Myocyte (in vitro differentiated cells): Measurements from ENCODE around the gene HSPG2. TPM values are rescaled to one million over a fixed set of nuclear protein-coding genes. Genes with fewer than 3 reads are reported as not detected.
A peak's percentile ranks its signal among the peaks of the same experiment; 100 is the strongest.

ENCODE experiments used
- DNase-seq: peaks from one replicate; pipeline ENCODE4 v3.0.0-alpha.2; 2012; ENCODE audit warnings: low read depth
- total RNA-seq: library from RNA; depleted of rRNA; stranded (reverse); fragments of >200 nt; gene quantifications from 2 replicates; pipeline ENCODE4 v1.2.3, GENCODE V29; 2014

Gene HSPG2
- total RNA-seq, 1 donor from 2014 or later, result 221 TPM

GRCh38 chr1:21884456-21885235, 52.5 kb downstream of the HSPG2 start:
- DNase-seq, result no peak

DNA sequence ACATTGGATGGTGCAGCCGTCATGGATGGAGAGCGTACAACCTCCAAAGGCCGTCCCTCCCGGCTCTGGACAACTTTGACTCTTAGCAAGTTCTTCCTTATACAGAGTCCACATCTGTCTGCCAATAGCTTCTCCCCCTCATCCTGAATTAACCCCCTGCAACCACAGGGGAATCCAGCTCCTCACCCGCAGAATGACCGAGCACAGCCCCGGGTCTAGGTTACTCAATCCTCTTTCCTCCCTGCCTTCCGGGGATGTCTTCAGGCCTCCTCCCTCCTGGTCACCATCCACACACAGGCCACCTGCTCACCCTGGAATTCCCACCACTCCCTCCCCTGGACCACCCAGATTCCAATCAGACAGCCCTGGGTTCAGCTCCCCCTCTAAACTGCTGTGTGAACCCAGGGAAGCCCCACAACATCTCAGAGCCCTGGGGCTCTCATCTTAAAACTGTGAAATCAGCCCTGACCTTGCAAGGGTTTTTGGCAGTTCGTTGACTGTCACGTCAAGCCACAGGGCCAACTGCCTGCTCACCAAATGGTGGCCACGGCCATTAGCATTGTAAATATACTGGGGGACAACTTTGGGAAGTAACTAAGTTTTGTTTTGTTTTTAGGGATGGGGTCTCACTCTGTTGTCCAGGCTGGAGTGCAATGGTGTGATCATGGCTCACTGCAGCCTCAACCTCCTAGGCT, 54.2 kb downstream of the HSPG2 start:
- no peak for DNase-seq

DNA sequence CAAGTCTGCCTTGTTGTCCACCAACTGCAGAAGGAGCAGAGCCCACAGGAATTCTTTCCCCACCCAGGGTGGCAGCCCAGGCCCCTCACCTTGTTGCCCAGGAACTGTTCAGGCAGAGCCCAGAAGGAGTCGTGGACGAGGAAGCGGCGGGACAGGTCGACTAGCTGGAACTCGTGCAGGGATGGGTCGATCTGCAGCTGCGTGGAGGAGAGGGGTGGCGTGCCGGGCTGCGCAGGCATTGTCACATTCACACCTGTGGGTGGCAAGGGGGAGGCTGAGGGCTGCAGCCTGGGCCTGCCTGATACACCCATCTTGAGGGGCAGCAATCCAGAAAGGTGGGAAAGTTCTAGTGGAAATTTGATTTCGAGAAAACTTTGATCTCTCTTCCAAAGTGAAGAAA, 55.9 kb downstream of the HSPG2 start:
- no peak for DNase-seq

GRCh38 chr1:21880619-21880970, 56.5 kb downstream of the HSPG2 start:
- DNase-seq, result no peak

DNA sequence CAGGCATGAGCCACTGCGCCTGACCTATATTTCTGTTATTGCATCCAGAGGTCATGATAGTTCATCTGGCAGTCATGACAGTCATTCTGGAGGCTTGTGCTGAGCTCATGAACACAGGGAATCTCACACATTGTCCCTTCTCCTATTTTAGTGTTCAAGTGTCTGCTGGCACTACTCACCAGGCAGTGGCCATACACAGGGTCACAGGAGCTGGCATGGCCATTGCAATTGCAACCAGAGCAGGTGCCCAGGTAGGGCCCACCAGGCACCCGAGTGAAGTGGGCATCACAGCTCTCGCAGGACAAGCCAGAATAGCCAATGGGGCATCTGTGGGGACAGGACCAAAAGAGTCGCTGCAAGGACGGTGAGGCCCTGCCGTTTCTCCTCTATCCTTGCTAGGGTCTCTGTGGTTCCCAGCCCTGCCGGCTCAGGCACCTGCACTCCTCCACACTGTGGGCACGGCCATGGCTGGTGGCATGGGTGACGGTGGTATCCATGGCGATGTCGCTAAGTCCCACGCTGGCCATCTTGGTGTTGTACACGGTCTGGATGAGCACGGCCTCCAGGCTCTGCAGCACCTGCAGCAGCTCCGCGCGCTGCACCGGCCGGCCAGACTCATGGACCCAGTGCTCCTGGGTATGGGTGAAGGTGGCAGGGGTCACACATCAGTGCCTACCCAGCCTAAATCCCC, 57.0 kb downstream of the HSPG2 start:
- DNase-seq, result no peak

GRCh38 chr1:21878840-21879478, 58.2 kb downstream of the HSPG2 start:
- no peak for DNase-seq

GRCh38 chr1:21878009-21878773, 58.9 kb downstream of the HSPG2 start:
- no peak for DNase-seq

GRCh38 chr1:21876267-21876666, 60.8 kb downstream of the HSPG2 start:
- no peak for DNase-seq

- DNase-seq, result no peak
These were observed 61.5 kb downstream of the HSPG2 start for GRCh38 chr1:21875621-21876063.

DNA sequence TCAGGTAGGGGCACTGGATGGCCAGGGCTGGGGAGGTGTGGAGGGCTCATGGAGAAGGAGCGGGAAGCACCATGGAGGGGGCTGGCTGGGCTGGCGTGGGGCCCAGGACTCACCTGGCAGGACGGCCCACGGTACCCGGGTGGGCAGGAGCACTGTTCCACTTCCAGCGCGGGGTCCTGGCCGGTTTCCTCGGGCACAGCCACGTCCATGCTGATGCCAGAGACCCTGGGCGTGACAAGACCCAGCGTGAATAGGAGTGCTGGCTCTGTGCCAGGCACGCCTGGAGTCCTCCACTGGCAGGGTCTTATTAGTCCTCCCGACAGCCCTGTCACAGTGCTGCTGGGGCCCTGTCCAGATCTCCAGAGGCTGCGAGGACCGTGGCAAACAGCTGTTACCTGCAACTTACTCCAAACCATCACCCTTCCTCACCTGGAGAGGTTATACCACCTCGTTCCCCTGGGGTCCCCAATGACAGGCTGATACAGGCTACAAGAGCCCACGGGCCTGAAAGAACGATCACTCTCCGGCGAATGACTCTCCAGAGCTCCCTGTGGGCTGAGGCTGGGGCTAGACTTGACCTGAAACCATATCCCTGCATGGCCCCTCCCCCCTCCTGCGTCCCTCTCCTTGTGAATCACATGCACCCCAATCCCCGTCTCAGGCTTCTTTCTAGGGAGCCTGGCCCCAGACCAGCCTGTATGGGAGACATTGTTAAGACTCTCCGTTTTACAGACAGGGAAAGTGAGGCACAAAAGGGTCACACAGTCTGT, 62.1 kb downstream of the HSPG2 start:
- DNase-seq, result no peak

DNA sequence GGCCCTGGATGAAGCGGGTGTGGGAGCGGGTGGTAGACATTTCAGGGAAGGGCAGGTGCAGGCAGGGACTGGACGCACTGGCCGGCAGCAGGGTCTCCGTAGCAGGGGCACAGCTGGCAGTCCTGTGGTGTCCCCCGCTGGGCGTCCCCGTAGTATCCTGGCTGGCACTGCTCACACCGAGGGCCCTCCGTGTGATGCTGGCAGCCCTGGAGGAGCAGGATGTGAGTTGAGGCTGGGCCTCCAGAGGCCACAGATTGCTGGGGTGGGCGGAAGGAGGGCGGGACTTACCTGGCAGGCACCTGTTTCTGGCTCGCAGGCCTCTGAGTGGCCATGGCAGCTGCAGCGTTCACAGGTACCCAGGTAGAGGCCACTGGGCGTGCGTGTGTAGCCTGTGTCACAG, 62.8 kb downstream of the HSPG2 start:
- no peak for DNase-seq

- DNase-seq, result no peak
These were observed 63.3 kb downstream of the HSPG2 start for GRCh38 chr1:21873761-21874160.

DNA sequence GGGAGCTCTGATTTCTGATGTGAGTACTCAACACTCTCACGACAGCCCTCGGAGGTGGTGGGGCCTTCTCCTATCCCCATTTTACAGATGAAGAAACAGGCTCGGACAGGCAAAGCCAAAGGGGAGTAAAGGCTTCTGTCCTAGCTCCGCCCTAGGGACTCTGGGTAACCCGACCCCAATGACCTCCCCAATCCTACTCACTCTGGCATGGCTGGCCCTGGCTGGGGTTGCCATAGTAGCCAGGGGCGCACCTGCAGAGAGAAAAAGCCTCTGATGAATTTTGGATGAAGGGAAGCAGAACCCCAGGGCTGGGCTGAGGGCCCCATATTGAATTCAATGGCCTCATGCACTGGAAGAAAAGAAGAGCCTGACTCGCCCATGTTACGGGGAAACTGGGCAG, 63.9 kb downstream of the HSPG2 start:
- DNase-seq, result no peak

DNA sequence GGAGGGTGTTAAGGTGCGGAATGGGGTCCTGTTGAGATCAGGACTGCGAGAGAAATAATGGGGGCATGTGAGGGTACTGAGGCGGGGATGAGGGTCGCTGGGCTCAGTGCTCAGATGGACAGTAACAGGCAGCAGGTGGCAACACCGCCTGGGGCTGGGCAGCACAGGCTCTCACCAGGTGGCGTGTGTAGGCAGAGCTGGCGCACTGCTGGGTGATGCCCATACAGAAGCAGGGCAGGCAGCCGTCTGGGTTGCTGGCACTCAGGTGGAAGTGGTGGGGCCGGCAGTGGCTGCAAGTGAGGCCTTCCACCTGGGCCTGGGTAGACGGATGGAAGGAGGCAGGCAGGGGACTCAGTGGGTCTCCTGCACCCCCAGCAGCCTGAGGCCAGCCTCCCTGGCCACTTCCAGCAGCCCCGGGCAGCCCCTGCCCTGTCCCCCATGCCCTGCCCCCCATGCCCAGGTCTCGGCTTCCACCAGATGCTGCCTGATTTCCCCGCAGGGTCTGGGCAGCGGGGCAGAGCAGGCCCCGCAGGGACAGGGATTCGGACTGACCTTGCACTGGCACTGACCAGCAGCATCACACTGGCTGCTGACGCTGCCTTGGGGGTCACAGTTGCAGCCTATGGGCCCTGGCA, 64.5 kb downstream of the HSPG2 start:
- no peak for DNase-seq

- peak; percentile 81 for DNase-seq
These were observed 65.2 kb downstream of the HSPG2 start for GRCh38 chr1:21871943-21872342.

DNA sequence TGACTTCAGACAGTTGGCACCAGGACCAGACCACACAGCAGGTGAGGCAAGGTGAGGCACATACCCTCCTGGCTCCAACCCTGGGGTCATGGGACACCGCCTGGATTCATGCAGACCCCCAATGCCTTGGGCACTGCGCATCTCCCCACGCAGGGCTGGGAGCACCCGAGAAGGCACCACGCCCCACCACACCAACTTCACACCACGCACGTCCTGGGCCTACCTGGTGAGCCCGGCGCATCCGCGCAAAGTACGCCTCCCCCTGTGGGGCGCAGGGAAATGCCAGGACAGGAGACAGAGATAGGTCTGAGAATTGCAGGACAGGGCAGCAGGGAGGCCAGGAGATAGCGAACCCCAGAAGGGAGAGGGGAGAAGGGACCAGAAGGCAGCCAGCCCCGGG, 66.5 kb downstream of the HSPG2 start:
- no peak for DNase-seq

- DNase-seq, result peak; percentile 94
These were observed 67.4 kb downstream of the HSPG2 start for GRCh38 chr1:21869620-21870121.

- DNase-seq, result no peak
These were observed 68.1 kb downstream of the HSPG2 start for GRCh38 chr1:21868941-21869454.

GRCh38 chr1:21868482-21868881, 68.6 kb downstream of the HSPG2 start:
- no peak for DNase-seq
